22Rv1 (cell line): ENCODE results near the gene TRIOBP.
A peak's percentile ranks its signal among the peaks of the same experiment; 100 is the strongest.

Experiments
- ZFX ChIP-seq: fragments of 450-650 bp; IDR thresholded peaks from 2 replicates; pipeline ENCODE4 v1.6.1; 2017; ENCODE audit warnings: antibody characterized with exemption, borderline replicate concordance
- TF ChIP-seq, protein P1 (sequence below): fragments of 450-650 bp; IDR thresholded peaks from 2 replicates; pipeline ENCODE4 v1.5.1; 2017; ENCODE audit warnings: mild to moderate bottlenecking

- TF ChIP-seq, protein P1, sequence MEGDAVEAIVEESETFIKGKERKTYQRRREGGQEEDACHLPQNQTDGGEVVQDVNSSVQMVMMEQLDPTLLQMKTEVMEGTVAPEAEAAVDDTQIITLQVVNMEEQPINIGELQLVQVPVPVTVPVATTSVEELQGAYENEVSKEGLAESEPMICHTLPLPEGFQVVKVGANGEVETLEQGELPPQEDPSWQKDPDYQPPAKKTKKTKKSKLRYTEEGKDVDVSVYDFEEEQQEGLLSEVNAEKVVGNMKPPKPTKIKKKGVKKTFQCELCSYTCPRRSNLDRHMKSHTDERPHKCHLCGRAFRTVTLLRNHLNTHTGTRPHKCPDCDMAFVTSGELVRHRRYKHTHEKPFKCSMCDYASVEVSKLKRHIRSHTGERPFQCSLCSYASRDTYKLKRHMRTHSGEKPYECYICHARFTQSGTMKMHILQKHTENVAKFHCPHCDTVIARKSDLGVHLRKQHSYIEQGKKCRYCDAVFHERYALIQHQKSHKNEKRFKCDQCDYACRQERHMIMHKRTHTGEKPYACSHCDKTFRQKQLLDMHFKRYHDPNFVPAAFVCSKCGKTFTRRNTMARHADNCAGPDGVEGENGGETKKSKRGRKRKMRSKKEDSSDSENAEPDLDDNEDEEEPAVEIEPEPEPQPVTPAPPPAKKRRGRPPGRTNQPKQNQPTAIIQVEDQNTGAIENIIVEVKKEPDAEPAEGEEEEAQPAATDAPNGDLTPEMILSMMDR, result peak; percentile 98
- no peak for TF ChIP-seq ZFX
These were observed 121.0 kb downstream of the TRIOBP start for GRCh38 chr22:37817705-37818408.
